ENCODE results near the gene SDF4. TPM values are rescaled to one million over a fixed set of nuclear protein-coding genes. Genes with fewer than 3 reads are reported as not detected.

Gene SDF4
- total and polyA plus RNA-seq, 2 donors (not counting 1 experiment from before 2014, with no cell fraction given): 100 to 143 TPM

DNA sequence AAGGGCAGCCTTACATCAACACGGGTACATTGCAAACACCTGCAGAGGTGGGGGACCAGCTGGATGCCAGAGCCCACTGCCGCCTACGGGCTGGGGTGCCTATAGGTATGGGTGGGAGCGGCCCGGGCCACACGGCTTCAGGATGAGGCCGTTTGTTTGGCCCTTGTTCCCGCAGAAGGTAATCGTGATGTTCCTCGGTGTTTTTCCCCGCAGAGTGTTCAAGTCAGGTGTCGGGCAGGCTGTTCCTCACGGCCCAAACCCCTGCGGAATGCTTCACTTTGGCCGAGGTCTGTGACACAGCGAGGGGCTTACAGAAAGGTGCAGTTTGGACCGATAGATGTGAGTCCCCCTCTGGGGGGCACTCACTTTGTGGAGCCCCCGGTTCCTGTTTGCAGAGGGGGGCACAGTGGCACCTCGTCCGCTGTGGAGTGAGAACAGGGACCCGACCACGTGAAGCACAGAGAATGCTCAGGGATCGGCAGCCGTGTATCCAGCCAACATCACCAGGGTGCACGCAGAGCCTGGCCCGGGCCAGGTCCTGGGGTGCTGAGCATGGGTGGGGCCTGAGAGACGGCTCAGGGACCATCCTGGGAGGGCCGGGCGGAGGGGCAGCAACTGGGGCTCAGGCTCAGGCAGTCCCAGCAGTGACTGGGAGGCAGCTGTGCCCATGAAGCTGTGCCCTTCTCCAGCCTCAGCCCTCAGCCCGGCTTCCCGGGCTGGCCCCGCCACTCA is 58.6 kb downstream of the SDF4 start:
- H3K9me3 Mint-ChIP-seq (ENCODE audit: insufficient read depth): no peaks in the 10 kb centered on the region
- peaks cover 12% of the 10 kb centered on the region for H3K27me3 Mint-ChIP-seq
- H3K4me1 Mint-ChIP-seq: peaks cover 52% of the 10 kb centered on the region
- Histone ChIP-seq H3K27me3 (replicated peaks in 1 of 4; ENCODE audit: control extremely low read depth in 1 of 4, control insufficient read depth in 3 of 4, insufficient read depth in 4 of 4, low read length in 3 of 4) (peaks cover 0 to 39% (median 19%) of the 10 kb centered on the region in 4 experiments), H3K9me3 (ENCODE audit: control extremely low read depth in 1 of 3, control insufficient read depth in 2 of 3, insufficient read depth in 1 of 3, low read length in 2 of 3) (peaks cover 0 to 17% (median 0%) of the 10 kb centered on the region in 3 donors), H3K4me2 (replicated peaks; ENCODE audit: low read depth, low read length, poor library complexity, severe bottlenecking) (peak overlapping the region; percentile 81), H3K79me2 (ENCODE audit: control insufficient read depth, insufficient read depth, low read length) (no peaks in the 10 kb centered on the region), H3K36me3 (replicated peaks in 1 of 2; ENCODE audit: control extremely low read depth in 1 of 2, control insufficient read depth in 1 of 2, extremely low read depth in 1 of 2, insufficient read depth in 2 of 2, low read length in 1 of 2) (no peaks in the 10 kb centered on the region), H3K27ac (ENCODE audit: low read length in 2 of 2) (no peak overlapping the region), H3K4me1 (ENCODE audit: control insufficient read depth in 2 of 2, insufficient read depth in 2 of 2, low read length in 2 of 2) (peaks cover 56 to 68% of the 10 kb centered on the region in 2 donors), H4K20me1 (ENCODE audit: control insufficient read depth, insufficient read depth, low read length, poor library complexity, severe bottlenecking) (no peaks in the 10 kb centered on the region), H2AFZ (ENCODE audit: insufficient read depth, low read depth, low read length, poor library complexity, severe bottlenecking) (peak overlapping the region; percentile 28), H3K4me3 (ENCODE audit: control extremely low read depth in 1 of 5, extremely low read depth in 1 of 5, insufficient read depth in 1 of 5, low read depth in 2 of 5, low read length in 4 of 5) (peak overlapping the region in 2 of 5 experiments; percentile 15 to 22), H3K9ac (ENCODE audit: low read length) (peak overlapping the region; percentile 48)
- peak overlapping the region; percentile 55 for H3K4me3 Mint-ChIP-seq
- ChIA-PET CTCF (interaction anchor here (5.3 kb wide), 1 partner anchor 51 kb away, joined by 31 read pairs; no protein-coding TSS in a partner anchor), POLR2A (interaction anchor here (0.7 to 2.6 kb wide), 3 partner anchors 33 to 51 kb away, joined by 3 to 8 read pairs (median 5); no protein-coding TSS in a partner anchor)
- intact Hi-C loops (cut with micrococcal nuclease): loop anchor here (2.0 to 5.0 kb wide), 4 partner anchors 28 to 51 kb away; no protein-coding TSS in a partner anchor
- WGBS (ENCODE audit: insufficient coverage): 70% methylated on average over 29 of the region's 32 CpGs
- DNase-seq: no peak
- ATAC-seq (ENCODE audit: low read depth): no peak
- TF ChIP-seq, protein P1, sequence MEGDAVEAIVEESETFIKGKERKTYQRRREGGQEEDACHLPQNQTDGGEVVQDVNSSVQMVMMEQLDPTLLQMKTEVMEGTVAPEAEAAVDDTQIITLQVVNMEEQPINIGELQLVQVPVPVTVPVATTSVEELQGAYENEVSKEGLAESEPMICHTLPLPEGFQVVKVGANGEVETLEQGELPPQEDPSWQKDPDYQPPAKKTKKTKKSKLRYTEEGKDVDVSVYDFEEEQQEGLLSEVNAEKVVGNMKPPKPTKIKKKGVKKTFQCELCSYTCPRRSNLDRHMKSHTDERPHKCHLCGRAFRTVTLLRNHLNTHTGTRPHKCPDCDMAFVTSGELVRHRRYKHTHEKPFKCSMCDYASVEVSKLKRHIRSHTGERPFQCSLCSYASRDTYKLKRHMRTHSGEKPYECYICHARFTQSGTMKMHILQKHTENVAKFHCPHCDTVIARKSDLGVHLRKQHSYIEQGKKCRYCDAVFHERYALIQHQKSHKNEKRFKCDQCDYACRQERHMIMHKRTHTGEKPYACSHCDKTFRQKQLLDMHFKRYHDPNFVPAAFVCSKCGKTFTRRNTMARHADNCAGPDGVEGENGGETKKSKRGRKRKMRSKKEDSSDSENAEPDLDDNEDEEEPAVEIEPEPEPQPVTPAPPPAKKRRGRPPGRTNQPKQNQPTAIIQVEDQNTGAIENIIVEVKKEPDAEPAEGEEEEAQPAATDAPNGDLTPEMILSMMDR (IDR thresholded peaks at IDR 0.05): no peak
- TF ChIP-seq EZH2 (IDR thresholded peaks at IDR 0.05; ENCODE audit: borderline replicate concordance, insufficient read depth, low read depth, low read length, poor library complexity, severe bottlenecking): no peak
- peak overlapping the region; percentile 50 for H3K27ac Mint-ChIP-seq

Measured in B cell (primary cell).